Spinal cord (tissue), 10 donors: ENCODE data around the gene ABCA10. TPM values are rescaled to one million over a fixed set of nuclear protein-coding genes. Genes with fewer than 3 reads are reported as not detected.
"Not testable (repeated sequence)": the region's sequence is repeated elsewhere in the genome, so short reads cannot be mapped to it uniquely, and the experiment has no call there.

Experiments used
- DNase-seq, 6 donors: peaks; one replicate each; pipeline versions ENCODE4 v3.0.0 to v3.0.0-alpha.2; 2013 to 2015; ENCODE audit warnings: low spot score in 6 of 6, low read depth in 4 of 6
- H3K27ac ChIP-seq: one replicate; pipeline ENCODE4 v1.5.1; 2013; ENCODE audit warnings: low read depth, low read length, control low read depth
- H3K27me3 ChIP-seq: one replicate; pipeline ENCODE4 v1.6.1; 2013; ENCODE audit warnings: low read length; ENCODE audit not compliant: control insufficient read depth, insufficient read depth
- H3K36me3 ChIP-seq: one replicate; pipeline ENCODE4 v1.6.1; 2013; ENCODE audit warnings: low read length; ENCODE audit not compliant: control insufficient read depth, insufficient read depth
- H3K4me1 ChIP-seq: one replicate; pipeline ENCODE4 v1.6.1; 2013; ENCODE audit warnings: low read length; ENCODE audit not compliant: control insufficient read depth, insufficient read depth
- H3K4me3 ChIP-seq: one replicate; pipeline ENCODE4 v1.5.1; 2013; ENCODE audit warnings: low read depth, low read length, control low read depth
- H3K9me3 ChIP-seq: one replicate; pipeline ENCODE4 v1.6.1; 2013; ENCODE audit warnings: low read length; ENCODE audit not compliant: control insufficient read depth, insufficient read depth
- WGBS: methylation state at CpG from one replicate; pipeline ENCODE4 v1.1.5; 2013; ENCODE audit warnings: missing lambda C conversion rate; ENCODE audit not compliant: insufficient coverage; 5-methylcytosine and 5-hydroxymethylcytosine counted together
- polyA plus RNA-seq, 2 donors: library from polyadenylated mRNA; unstranded; fragments of 120-200 nt; gene quantifications; one replicate each; pipeline ENCODE4 v1.2.1, GENCODE V29; 2013; ENCODE audit not compliant: insufficient read length in 2 of 2
- total RNA-seq, 2 donors: library from RNA; depleted of rRNA in 1 of 2; stranded (reverse); fragments of 120-200 nt in 1 of 2; fragments of >200 nt in 1 of 2; gene quantifications; one replicate each; pipeline versions ENCODE4 v1.2.3 to v1.2.4, GENCODE V29; 2013 to 2014
- donor health status: healthy.

ABCA10 gene
- total and polyA plus RNA-seq, 4 donors, result 2.7 to 21.4 (median 5.7) TPM

GRCh38 chr17:69173118-69173517, 55.5 kb downstream of the ABCA10 start:
- Histone ChIP-seq H3K27me3 (no peaks in the 10 kb centered on the region), H3K4me3 (no peak overlapping the region), H3K27ac (no peak overlapping the region), H3K9me3 (peaks cover 2% of the 10 kb centered on the region), H3K4me1 (no peaks in the 10 kb centered on the region), H3K36me3 (no peaks in the 10 kb centered on the region)
- no peak for DNase-seq
- WGBS, result no CpG with 5 or more reads among the region's 2 CpGs

- Histone ChIP-seq H3K9me3 (peaks cover 2% of the 10 kb centered on the region), H3K36me3 (no peaks in the 10 kb centered on the region), H3K4me3 (no peak overlapping the region), H3K27me3 (no peaks in the 10 kb centered on the region), H3K4me1 (no peaks in the 10 kb centered on the region), H3K27ac (no peak overlapping the region)
- DNase-seq, result no peak
These were observed 58.2 kb downstream of the ABCA10 start for GRCh38 chr17:69170377-69170776.

GRCh38 chr17:69168642-69169041, 60.0 kb downstream of the ABCA10 start:
- H3K9me3 ChIP-seq, H3K4me3 ChIP-seq, H3K27ac ChIP-seq, DNase-seq, H3K27me3 ChIP-seq, H3K36me3 ChIP-seq, H3K4me1 ChIP-seq: not testable (repeated sequence)

GRCh38 chr17:69166957-69167356, 61.7 kb downstream of the ABCA10 start:
- Histone ChIP-seq H3K36me3 (no peaks in the 10 kb centered on the region), H3K4me1 (no peaks in the 10 kb centered on the region), H3K4me3 (no peak overlapping the region), H3K27me3 (no peaks in the 10 kb centered on the region), H3K9me3 (peaks cover 2% of the 10 kb centered on the region), H3K27ac (no peak overlapping the region)
- DNase-seq, result no peak
- 94% methylated on average over 2 of the region's 2 CpGs for WGBS

GRCh38 chr17:69164206-69164605, 64.4 kb downstream of the ABCA10 start:
- DNase-seq, result no peak
- Histone ChIP-seq H3K36me3 (no peaks in the 10 kb centered on the region), H3K27me3 (no peaks in the 10 kb centered on the region), H3K4me3 (no peak overlapping the region), H3K9me3 (no peaks in the 10 kb centered on the region), H3K27ac (no peak overlapping the region), H3K4me1 (no peaks in the 10 kb centered on the region)

GRCh38 chr17:69159418-69159817, 69.2 kb downstream of the ABCA10 start:
- no peak overlapping the region for H3K4me3 ChIP-seq
- H3K36me3 ChIP-seq, result no peaks in the 10 kb centered on the region
- peaks cover 2% of the 10 kb centered on the region for H3K9me3 ChIP-seq
- no peak for DNase-seq
- no peak overlapping the region for H3K27ac ChIP-seq
- H3K4me1 ChIP-seq, result no peaks in the 10 kb centered on the region
- H3K27me3 ChIP-seq, result no peaks in the 10 kb centered on the region

- Histone ChIP-seq H3K4me1 (no peaks in the 10 kb centered on the region), H3K36me3 (no peaks in the 10 kb centered on the region), H3K27me3 (no peaks in the 10 kb centered on the region), H3K9me3 (peaks cover 2% of the 10 kb centered on the region), H3K27ac (no peak overlapping the region), H3K4me3 (no peak overlapping the region)
- no peak for DNase-seq
- 100% methylated on average over 1 of the region's 2 CpGs for WGBS
These were observed 74.4 kb downstream of the ABCA10 start for GRCh38 chr17:69154267-69154666.

GRCh38 chr17:69150333-69150732, 78.3 kb downstream of the ABCA10 start:
- H3K27ac ChIP-seq, result no peak overlapping the region

GRCh38 chr17:69147460-69147859, 81.2 kb downstream of the ABCA10 start:
- 93% methylated on average over 2 of the region's 2 CpGs for WGBS
- Histone ChIP-seq H3K36me3 (no peaks in the 10 kb centered on the region), H3K9me3 (no peaks in the 10 kb centered on the region), H3K4me1 (no peaks in the 10 kb centered on the region), H3K27ac (no peak overlapping the region), H3K27me3 (no peaks in the 10 kb centered on the region), H3K4me3 (no peak overlapping the region)
- DNase-seq, result no peak

More at GRCh38 chr17:69150333-69150732, 78.3 kb downstream of the ABCA10 start:
- Histone ChIP-seq H3K27me3 (no peaks in the 10 kb centered on the region), H3K4me1 (no peaks in the 10 kb centered on the region), H3K36me3 (no peaks in the 10 kb centered on the region), H3K9me3 (no peaks in the 10 kb centered on the region), H3K4me3 (no peak overlapping the region)
- no peak for DNase-seq
- no CpG with 5 or more reads among the region's 1 CpG for WGBS

GRCh38 chr17:69144331-69145255, 84.0 kb downstream of the ABCA10 start:
- no peaks in the 10 kb centered on the region for H3K9me3 ChIP-seq
- no peaks in the 10 kb centered on the region for H3K36me3 ChIP-seq
- no peak overlapping the region for H3K4me3 ChIP-seq
- no peaks in the 10 kb centered on the region for H3K27me3 ChIP-seq
- H3K27ac ChIP-seq, result no peak overlapping the region
- no peaks in the 10 kb centered on the region for H3K4me1 ChIP-seq
- no CpG with 5 or more reads among the region's 2 CpGs for WGBS
- no peak for DNase-seq
